ENCODE measurements around the gene TEK. TPM values are rescaled to one million over a fixed set of nuclear protein-coding genes. Genes with fewer than 3 reads are reported as not detected.
"Not testable (repeated sequence)": the region's sequence is repeated elsewhere in the genome, so short reads cannot be mapped to it uniquely, and the experiment has no call there.

The TEK gene
- total RNA-seq, 1 donor from 2014 or later, result not detected

DNA sequence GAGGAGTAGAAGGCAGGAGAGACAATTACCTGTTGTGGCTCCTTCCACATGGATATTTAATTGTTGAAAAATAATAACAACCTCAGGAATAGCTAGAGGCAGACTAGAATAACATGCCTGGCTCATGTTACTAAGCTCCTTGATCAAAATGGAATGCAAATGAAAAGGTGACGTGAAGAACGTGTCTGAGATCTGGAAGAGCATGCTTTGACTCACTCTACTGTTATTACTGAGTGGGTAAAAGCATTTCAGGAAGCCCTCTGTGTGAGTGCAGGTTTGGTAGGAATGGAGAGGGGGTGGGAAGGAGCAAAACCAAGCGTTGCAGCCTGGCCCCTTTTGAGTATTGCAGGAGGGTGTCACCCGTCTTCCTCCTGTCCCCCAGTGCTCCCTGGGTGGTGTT lies 103.2 kb downstream of the TEK start:
- TF ChIP-seq CTCF (IDR thresholded peaks at IDR 0.05), result no peak
- Mint-ChIP-seq H3K9me3 (no peaks in the 10 kb centered on the region), H3K4me1 (no peaks in the 10 kb centered on the region), H3K27me3 (no peaks in the 10 kb centered on the region), H3K27ac (no peak overlapping the region), H3K4me3 (no peak overlapping the region), H3K36me3 (ENCODE audit: low read depth) (no peaks in the 10 kb centered on the region)
- no peak for ATAC-seq (ENCODE audit: low read depth)
- POLR2A ChIA-PET, result no interaction called here
- CTCF ChIA-PET, result no interaction called here
- intact Hi-C loops (cut with micrococcal nuclease), result no loop called here
- DNase-seq, result no peak

- CTCF ChIA-PET, result no interaction called here
- no peaks in the 10 kb centered on the region for H3K27me3 Mint-ChIP-seq
- POLR2A ChIA-PET, result no interaction called here
- H3K36me3 Mint-ChIP-seq (ENCODE audit: low read depth), result no peaks in the 10 kb centered on the region
- ATAC-seq (ENCODE audit: low read depth), result no peak
- H3K4me3 Mint-ChIP-seq, result no peak overlapping the region
- H3K27ac Mint-ChIP-seq, result no peak overlapping the region
- H3K4me1 Mint-ChIP-seq, result no peaks in the 10 kb centered on the region
- no peaks in the 10 kb centered on the region for H3K9me3 Mint-ChIP-seq
- no peak for DNase-seq
- no peak for TF ChIP-seq CTCF (IDR thresholded peaks at IDR 0.05)
- intact Hi-C loops (cut with micrococcal nuclease), result no loop called here
Observed at GRCh38 chr9:27212621-27213020, 103.6 kb downstream of the TEK start.

- no peak overlapping the region for H3K27ac Mint-ChIP-seq
- H3K4me1 Mint-ChIP-seq, result no peaks in the 10 kb centered on the region
- intact Hi-C loops (cut with micrococcal nuclease), result no loop called here
- ChIA-PET CTCF (no interaction called here), POLR2A (no interaction called here)
- no peaks in the 10 kb centered on the region for H3K9me3 Mint-ChIP-seq
- no peaks in the 10 kb centered on the region for H3K36me3 Mint-ChIP-seq (ENCODE audit: low read depth)
- H3K4me3 Mint-ChIP-seq, result no peak overlapping the region
- TF ChIP-seq CTCF (IDR thresholded peaks at IDR 0.05), result no peak
- H3K27me3 Mint-ChIP-seq, result no peaks in the 10 kb centered on the region
- no peak for ATAC-seq (ENCODE audit: low read depth)
- no peak for DNase-seq
Observed at GRCh38 chr9:27227192-27227591, 118.2 kb downstream of the TEK start.

GRCh38 chr9:27239648-27240047 lies 130.6 kb downstream of the TEK start:
- peaks cover 26% of the 10 kb centered on the region for H3K9me3 Mint-ChIP-seq
- H3K27ac Mint-ChIP-seq; H3K4me1 Mint-ChIP-seq; H3K4me3 Mint-ChIP-seq; DNase-seq; H3K27me3 Mint-ChIP-seq; POLR2A ChIA-PET; H3K36me3 Mint-ChIP-seq (ENCODE audit: low read depth); intact Hi-C loops (cut with micrococcal nuclease); ATAC-seq (ENCODE audit: low read depth); CTCF ChIA-PET: not testable (repeated sequence)

DNA sequence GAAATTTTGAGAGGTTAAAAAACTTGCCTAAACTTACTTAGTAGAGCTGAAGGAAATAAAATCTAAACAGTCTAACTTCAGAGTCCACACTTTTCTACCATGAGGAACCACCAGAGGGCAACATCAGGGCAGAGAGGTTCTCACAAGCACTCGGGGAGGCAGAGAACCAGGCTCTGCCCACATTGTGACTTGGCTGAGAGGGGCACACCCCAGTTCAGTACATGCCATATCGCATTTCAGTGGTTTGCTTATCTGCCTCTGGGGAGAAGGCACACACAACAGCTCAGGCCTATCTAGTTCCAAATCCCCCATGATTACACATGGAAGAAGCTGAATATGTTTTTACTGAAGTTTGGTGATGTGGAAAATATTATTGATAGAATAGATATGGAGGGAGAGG lies 138.7 kb downstream of the TEK start:
- Mint-ChIP-seq H3K9me3 (no peaks in the 10 kb centered on the region), H3K4me1 (no peaks in the 10 kb centered on the region), H3K27ac (no peak overlapping the region), H3K4me3 (no peak overlapping the region), H3K27me3 (peaks cover 13% of the 10 kb centered on the region), H3K36me3 (ENCODE audit: low read depth) (no peaks in the 10 kb centered on the region)
- POLR2A ChIA-PET, result no interaction called here
- TF ChIP-seq CTCF (IDR thresholded peaks at IDR 0.05), result no peak
- no peak for DNase-seq
- intact Hi-C loops (cut with micrococcal nuclease), result loop anchor here (1.0 kb wide), 1 partner anchor 301 kb away; no protein-coding TSS in a partner anchor
- ATAC-seq (ENCODE audit: low read depth), result no peak
- CTCF ChIA-PET, result interaction anchor here (1.2 to 1.3 kb wide), 3 partner anchors 11 to 641 kb away, joined by 3 to 5 read pairs (median 3); no protein-coding TSS in a partner anchor

- CTCF ChIA-PET, result no interaction called here
- ATAC-seq (ENCODE audit: low read depth), result no peak
- Mint-ChIP-seq H3K27me3 (peaks cover 14% of the 10 kb centered on the region), H3K36me3 (ENCODE audit: low read depth) (no peaks in the 10 kb centered on the region), H3K9me3 (no peaks in the 10 kb centered on the region), H3K4me3 (no peak overlapping the region), H3K27ac (no peak overlapping the region), H3K4me1 (no peaks in the 10 kb centered on the region)
- intact Hi-C loops (cut with micrococcal nuclease), result no loop called here
- POLR2A ChIA-PET, result no interaction called here
- TF ChIP-seq CTCF (IDR thresholded peaks at IDR 0.05), result no peak
- DNase-seq, result no peak
Observed at GRCh38 chr9:27248702-27249101, 139.7 kb downstream of the TEK start.
